ENCODE results near the gene ZNF678.
"Not testable (repeated sequence)": the region's sequence is repeated elsewhere in the genome, so short reads cannot be mapped to it uniquely, and the experiment has no call there.

Gene ZNF678

DNA sequence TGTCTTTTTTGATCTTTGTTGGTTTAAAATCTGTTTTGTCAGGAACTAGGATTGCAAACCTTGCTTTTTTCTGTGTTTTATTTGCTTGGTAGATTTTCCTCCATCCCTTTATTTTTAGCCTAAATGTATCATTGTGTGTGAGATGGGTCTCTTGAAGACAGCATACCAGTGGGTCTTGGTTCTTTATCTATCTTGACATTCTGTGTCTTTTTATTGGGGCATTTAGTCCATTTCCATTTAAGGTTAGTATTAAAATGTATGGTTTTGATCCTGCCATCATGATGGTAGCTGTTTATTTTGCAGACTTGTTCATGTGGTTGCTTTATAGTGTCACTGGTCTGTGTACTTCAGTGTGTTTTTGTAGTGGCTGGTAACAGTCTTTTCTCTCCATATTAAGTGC lies 14.1 kb downstream of the ZNF678 start:
- Histone ChIP-seq H3K27ac (ENCODE audit: low read length) (no peak overlapping the region), H3K4me3 (ENCODE audit: low read depth in 1 of 2, low read length in 2 of 2) (no peak overlapping the region), H3K9ac (ENCODE audit: low read depth, low read length) (no peak overlapping the region), H3K4me2 (ENCODE audit: insufficient read depth, low read length) (no peak overlapping the region), H3K4me1 (ENCODE audit: insufficient read depth, low read length) (no peaks in the 10 kb centered on the region), H3K27me3 (ENCODE audit: insufficient read depth, low read length, poor library complexity) (no peaks in the 10 kb centered on the region), H2AFZ (ENCODE audit: low read depth, low read length) (no peak overlapping the region), H3K79me2 (ENCODE audit: insufficient read depth, low read length) (peaks cover 90% of the 10 kb centered on the region), H3K9me3 (ENCODE audit: insufficient read depth, low read length, severe bottlenecking) (peaks cover 36% of the 10 kb centered on the region), H3K36me3 (ENCODE audit: insufficient read depth, low read length) (no peaks in the 10 kb centered on the region; the same call in 1 of the 2 replicates), H4K20me1 (ENCODE audit: insufficient read depth, low read length) (0 out of 2 replicates have a peak, but pooled peaks cover 10% of the 10 kb centered on the region)
- DNase-seq (no peak), ATAC-seq (ENCODE audit: insufficient read depth, low read depth) (no peak)
- TF ChIP-seq, protein P1, sequence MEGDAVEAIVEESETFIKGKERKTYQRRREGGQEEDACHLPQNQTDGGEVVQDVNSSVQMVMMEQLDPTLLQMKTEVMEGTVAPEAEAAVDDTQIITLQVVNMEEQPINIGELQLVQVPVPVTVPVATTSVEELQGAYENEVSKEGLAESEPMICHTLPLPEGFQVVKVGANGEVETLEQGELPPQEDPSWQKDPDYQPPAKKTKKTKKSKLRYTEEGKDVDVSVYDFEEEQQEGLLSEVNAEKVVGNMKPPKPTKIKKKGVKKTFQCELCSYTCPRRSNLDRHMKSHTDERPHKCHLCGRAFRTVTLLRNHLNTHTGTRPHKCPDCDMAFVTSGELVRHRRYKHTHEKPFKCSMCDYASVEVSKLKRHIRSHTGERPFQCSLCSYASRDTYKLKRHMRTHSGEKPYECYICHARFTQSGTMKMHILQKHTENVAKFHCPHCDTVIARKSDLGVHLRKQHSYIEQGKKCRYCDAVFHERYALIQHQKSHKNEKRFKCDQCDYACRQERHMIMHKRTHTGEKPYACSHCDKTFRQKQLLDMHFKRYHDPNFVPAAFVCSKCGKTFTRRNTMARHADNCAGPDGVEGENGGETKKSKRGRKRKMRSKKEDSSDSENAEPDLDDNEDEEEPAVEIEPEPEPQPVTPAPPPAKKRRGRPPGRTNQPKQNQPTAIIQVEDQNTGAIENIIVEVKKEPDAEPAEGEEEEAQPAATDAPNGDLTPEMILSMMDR (IDR thresholded peaks at IDR 0.05; ENCODE audit: borderline replicate concordance, extremely low read depth, low read length, poor library complexity, severe bottlenecking) = no peak
- TF ChIP-seq EZH2 (IDR thresholded peaks at IDR 0.05; ENCODE audit: borderline replicate concordance, low read depth, low read length, severe bottlenecking) = no peak

DNA sequence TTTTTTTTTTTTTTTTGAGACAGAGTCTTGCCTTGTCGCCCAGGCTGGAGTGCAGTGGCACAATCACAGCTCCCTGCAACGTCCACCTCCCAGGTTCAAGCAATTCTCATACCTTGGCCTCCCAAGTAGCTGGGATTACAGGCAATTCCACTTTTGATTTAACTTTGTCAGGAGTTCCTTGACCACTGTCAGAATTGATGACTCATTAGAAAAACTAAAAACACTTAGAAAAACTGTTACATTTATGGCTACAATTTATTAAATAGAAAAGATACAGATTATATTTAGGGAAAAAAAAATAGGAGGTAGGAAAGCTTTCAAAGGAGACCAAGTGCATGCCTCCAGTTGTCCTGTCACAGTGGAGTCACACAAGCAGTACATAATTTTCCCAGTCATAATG lies 20.0 kb downstream of the ZNF678 start:
- H3K27ac ChIP-seq (ENCODE audit: low read length) = no peak overlapping the region
- no peaks in the 10 kb centered on the region for H3K27me3 ChIP-seq (ENCODE audit: insufficient read depth, low read length, poor library complexity)
- H3K4me2 ChIP-seq (ENCODE audit: insufficient read depth, low read length) = no peak overlapping the region
- H4K20me1 ChIP-seq (ENCODE audit: insufficient read depth, low read length) = 0 out of 2 replicates have a peak, but pooled peaks cover 10% of the 10 kb centered on the region
- H3K36me3 ChIP-seq (ENCODE audit: insufficient read depth, low read length) = peaks cover 32% of the 10 kb centered on the region
- no peaks in the 10 kb centered on the region for H3K4me1 ChIP-seq (ENCODE audit: insufficient read depth, low read length)
- no peak for TF ChIP-seq EZH2 (IDR thresholded peaks at IDR 0.05; ENCODE audit: borderline replicate concordance, low read depth, low read length, severe bottlenecking)
- TF ChIP-seq, protein P1 (IDR thresholded peaks at IDR 0.05; ENCODE audit: borderline replicate concordance, extremely low read depth, low read length, poor library complexity, severe bottlenecking) = no peak
- H3K79me2 ChIP-seq (ENCODE audit: insufficient read depth, low read length) = peaks cover 73% of the 10 kb centered on the region
- ATAC-seq (ENCODE audit: insufficient read depth, low read depth) = no peak
- no peak overlapping the region for H3K4me3 ChIP-seq (ENCODE audit: low read depth in 1 of 2, low read length in 2 of 2)
- H3K9ac ChIP-seq (ENCODE audit: low read depth, low read length) = no peak overlapping the region
- no peak overlapping the region for H2AFZ ChIP-seq (ENCODE audit: low read depth, low read length)
- DNase-seq = no peak
- peaks cover 37% of the 10 kb centered on the region for H3K9me3 ChIP-seq (ENCODE audit: insufficient read depth, low read length, severe bottlenecking)

DNA sequence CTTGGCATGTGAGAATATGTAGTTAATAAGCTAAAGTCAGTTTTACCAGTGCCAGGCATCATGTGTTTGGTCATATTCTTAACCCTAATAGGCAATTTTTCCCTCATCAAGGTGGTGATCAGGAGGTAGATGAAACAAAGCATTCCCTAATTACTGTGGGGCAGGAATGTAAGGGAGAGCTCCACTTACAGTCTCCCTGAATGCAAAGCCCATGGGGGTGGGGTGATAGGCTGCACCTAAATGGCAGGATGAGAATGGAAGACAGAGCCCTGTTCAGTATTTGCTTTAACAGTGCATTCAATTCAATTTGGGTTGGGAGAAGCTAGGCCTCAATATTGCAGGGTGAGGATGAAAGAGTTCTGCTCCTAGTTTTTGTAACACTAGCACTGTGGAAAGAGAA lies 23.4 kb downstream of the ZNF678 start:
- H3K27ac ChIP-seq (ENCODE audit: low read length) = no peak overlapping the region
- no peak overlapping the region for H3K9ac ChIP-seq (ENCODE audit: low read depth, low read length)
- H3K27me3 ChIP-seq (ENCODE audit: insufficient read depth, low read length, poor library complexity) = no peaks in the 10 kb centered on the region
- H3K4me3 ChIP-seq (ENCODE audit: low read depth in 1 of 2, low read length in 2 of 2) = no peak overlapping the region
- peaks cover 45% of the 10 kb centered on the region for H3K36me3 ChIP-seq (ENCODE audit: insufficient read depth, low read length)
- TF ChIP-seq EZH2 (IDR thresholded peaks at IDR 0.05; ENCODE audit: borderline replicate concordance, low read depth, low read length, severe bottlenecking) = no peak
- TF ChIP-seq, protein P1 (IDR thresholded peaks at IDR 0.05; ENCODE audit: borderline replicate concordance, extremely low read depth, low read length, poor library complexity, severe bottlenecking) = no peak
- H3K4me1 ChIP-seq (ENCODE audit: insufficient read depth, low read length) = no peaks in the 10 kb centered on the region
- no peak overlapping the region for H3K4me2 ChIP-seq (ENCODE audit: insufficient read depth, low read length)
- no peak overlapping the region for H2AFZ ChIP-seq (ENCODE audit: low read depth, low read length)
- ATAC-seq (ENCODE audit: insufficient read depth, low read depth) = no peak
- peaks cover 40% of the 10 kb centered on the region for H3K9me3 ChIP-seq (ENCODE audit: insufficient read depth, low read length, severe bottlenecking)
- no peaks in the 10 kb centered on the region for H4K20me1 ChIP-seq (ENCODE audit: insufficient read depth, low read length)
- peaks cover 52% of the 10 kb centered on the region for H3K79me2 ChIP-seq (ENCODE audit: insufficient read depth, low read length)
- DNase-seq = no peak

DNA sequence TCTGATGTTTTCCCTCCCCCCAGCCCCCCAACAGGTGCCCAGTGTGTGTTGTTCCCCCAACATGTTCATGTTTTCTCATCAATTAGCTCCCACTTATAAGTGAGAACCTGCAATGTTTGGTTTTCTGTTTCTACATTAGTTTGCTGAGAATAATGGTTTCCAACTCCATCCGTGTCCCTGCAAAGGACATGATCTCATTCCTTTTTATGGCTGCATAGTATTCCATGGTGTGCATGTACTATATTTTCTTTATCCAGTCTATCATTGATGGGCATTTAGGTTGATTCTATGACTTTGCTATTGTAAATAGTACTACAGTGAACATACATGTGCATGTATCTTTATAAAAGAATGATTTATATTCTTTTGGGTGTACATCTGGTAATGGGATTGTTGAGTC lies 24.6 kb downstream of the ZNF678 start:
- TF ChIP-seq EZH2 (IDR thresholded peaks at IDR 0.05; ENCODE audit: borderline replicate concordance, low read depth, low read length, severe bottlenecking) = no peak
- TF ChIP-seq, protein P1 (IDR thresholded peaks at IDR 0.05; ENCODE audit: borderline replicate concordance, extremely low read depth, low read length, poor library complexity, severe bottlenecking) = no peak
- no peak overlapping the region for H3K27ac ChIP-seq (ENCODE audit: low read length)
- H3K4me3 ChIP-seq (ENCODE audit: low read depth in 1 of 2, low read length in 2 of 2) = no peak overlapping the region
- no peak overlapping the region for H2AFZ ChIP-seq (ENCODE audit: low read depth, low read length)
- H4K20me1 ChIP-seq (ENCODE audit: insufficient read depth, low read length) = no peaks in the 10 kb centered on the region
- DNase-seq (no peak), ATAC-seq (ENCODE audit: insufficient read depth, low read depth) (no peak)
- H3K4me2 ChIP-seq (ENCODE audit: insufficient read depth, low read length) = no peak overlapping the region
- H3K79me2 ChIP-seq (ENCODE audit: insufficient read depth, low read length) = peaks cover 40% of the 10 kb centered on the region
- peaks cover 48% of the 10 kb centered on the region for H3K36me3 ChIP-seq (ENCODE audit: insufficient read depth, low read length)
- no peaks in the 10 kb centered on the region for H3K27me3 ChIP-seq (ENCODE audit: insufficient read depth, low read length, poor library complexity)
- H3K4me1 ChIP-seq (ENCODE audit: insufficient read depth, low read length) = no peaks in the 10 kb centered on the region
- H3K9ac ChIP-seq (ENCODE audit: low read depth, low read length) = no peak overlapping the region
- H3K9me3 ChIP-seq (ENCODE audit: insufficient read depth, low read length, severe bottlenecking) = peaks cover 43% of the 10 kb centered on the region

DNA sequence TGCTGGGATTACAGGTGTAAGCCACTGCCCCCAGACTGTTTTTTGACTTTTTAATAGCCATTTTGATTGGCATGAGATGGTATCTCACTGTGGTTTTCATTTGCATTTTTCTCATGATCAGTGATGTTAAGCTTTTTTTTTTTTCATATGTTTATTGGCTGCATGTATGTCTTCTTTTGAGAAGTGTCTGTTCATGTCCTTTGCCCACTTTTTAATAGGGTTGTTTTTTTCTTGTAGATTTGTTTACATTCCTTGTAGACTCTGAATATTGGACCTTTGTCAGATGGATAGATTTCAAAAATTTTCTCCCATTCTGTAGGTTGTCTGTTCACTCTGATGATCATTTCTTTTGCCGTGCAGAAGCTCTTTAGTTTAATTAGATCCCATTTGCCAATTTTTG lies 25.4 kb downstream of the ZNF678 start:
- not testable (repeated sequence) for H3K4me2 ChIP-seq (ENCODE audit: insufficient read depth, low read length); H3K27me3 ChIP-seq (ENCODE audit: insufficient read depth, low read length, poor library complexity); H4K20me1 ChIP-seq (ENCODE audit: insufficient read depth, low read length); H3K4me1 ChIP-seq (ENCODE audit: insufficient read depth, low read length); DNase-seq; H3K4me3 ChIP-seq (ENCODE audit: low read depth in 1 of 2, low read length in 2 of 2); H2AFZ ChIP-seq (ENCODE audit: low read depth, low read length); H3K9ac ChIP-seq (ENCODE audit: low read depth, low read length); ATAC-seq (ENCODE audit: insufficient read depth, low read depth); H3K27ac ChIP-seq (ENCODE audit: low read length)
- Histone ChIP-seq H3K36me3 (ENCODE audit: insufficient read depth, low read length) (peaks cover 42% of the 10 kb centered on the region), H3K9me3 (ENCODE audit: insufficient read depth, low read length, severe bottlenecking) (peaks cover 46% of the 10 kb centered on the region), H3K79me2 (ENCODE audit: insufficient read depth, low read length) (peaks cover 36% of the 10 kb centered on the region)

Data from DND-41 (cell line).